Dedifferentiated amniotic fluid mesenchymal stem cell (primary cell): ENCODE measurements around the gene XPR1.
"Not testable (repeated sequence)": the region's sequence is repeated elsewhere in the genome, so short reads cannot be mapped to it uniquely, and the experiment has no call there.

Experiments
- DNase-seq: peaks from one replicate; pipeline ENCODE4 v3.0.0-alpha.2; 2016; ENCODE audit errors: extremely low spot score

The XPR1 gene

DNA sequence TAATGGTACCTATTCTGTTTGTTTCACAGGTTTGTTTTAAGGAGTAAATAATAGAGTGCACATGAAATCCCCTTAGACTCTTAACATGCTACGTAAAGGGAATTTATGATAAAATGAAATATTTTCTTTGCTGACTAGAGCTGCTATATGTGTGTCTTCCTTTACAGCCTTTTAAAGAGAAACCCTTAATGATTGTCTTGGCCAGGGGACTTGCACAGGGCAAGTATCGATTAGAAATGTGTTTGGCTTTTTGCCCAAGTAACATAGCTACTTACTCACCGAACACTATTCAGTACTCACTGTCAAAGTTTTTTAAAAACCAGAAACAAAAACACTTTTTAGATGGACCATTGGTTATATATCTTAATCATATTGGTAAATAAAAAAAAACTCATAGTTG lies 209.6 kb downstream of the XPR1 start:
- DNase-seq = no peak

DNA sequence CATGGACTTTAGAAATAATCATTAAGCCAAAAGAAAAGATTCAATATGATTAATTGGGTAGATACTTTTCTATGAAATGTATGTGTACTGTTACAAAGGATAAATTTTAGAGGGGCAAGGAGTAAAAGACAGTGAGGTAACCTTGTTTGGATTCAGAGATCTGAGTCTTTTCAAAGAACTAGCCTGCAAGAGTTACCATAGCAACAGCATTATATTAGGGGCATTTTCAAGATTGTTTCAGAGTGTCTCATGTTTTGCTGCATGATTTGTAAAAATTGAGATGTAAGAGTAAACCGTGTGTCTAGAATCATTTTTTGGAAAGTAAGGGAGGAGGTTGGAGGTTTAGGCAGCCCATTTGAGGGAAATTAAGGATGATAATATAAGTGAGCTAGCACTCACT lies 210.2 kb downstream of the XPR1 start:
- DNase-seq = peak; percentile 76

DNA sequence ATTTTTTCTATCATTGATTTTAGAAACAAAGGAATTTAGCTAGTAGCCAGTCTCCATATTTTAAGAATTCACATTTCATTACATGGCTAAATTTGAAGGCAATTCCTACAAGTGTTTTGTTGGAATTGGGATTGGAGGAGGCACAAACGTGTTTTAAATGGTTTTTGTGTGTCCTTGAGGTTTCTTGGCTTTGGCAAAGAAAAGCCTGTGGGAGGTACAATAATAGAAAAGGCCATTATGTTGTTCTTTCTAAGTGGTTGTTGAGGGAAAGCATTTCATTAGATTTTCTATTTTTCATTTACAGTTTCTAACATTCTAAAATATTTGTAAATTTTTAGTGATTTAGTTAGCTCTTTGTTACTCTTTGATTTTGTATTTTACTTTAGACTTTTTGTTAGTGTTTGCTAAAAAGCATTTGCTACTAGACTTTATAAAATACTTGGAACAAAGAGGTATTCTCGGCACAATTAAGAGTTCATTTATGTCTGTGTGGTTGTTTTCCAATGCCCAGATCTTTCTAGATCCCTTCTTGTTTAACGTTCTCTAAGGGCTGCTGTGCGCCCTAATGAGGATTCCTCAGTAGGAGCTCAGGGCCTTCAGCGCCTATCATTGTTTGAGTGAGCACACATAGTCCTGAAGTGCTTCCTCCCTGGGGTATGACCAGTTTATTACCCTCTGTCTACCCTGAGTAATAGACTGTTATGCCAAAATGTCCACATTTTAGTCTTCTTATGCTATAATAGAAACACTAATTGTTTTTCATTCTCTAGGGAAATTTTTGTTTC lies 210.9 kb downstream of the XPR1 start:
- no peak for DNase-seq

DNA sequence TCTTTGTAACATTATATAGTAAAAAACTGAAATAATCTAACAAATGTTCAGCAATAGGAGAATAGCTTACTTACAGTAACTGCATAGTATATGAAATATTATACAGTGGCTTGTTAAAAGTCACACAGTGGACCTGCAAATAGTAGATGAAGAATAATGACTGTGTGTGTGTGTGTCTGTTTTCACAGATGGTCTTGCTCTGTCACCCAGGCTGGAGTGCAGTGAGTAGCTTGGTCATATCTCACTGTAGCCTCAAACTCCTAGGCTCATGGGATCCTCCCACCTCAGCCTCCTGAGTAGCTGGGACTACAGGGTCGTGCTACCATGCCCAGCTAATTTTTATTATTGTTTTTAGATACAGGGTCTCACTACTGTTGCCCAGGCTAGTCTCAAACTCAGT lies 213.5 kb downstream of the XPR1 start:
- no peak for DNase-seq

DNA sequence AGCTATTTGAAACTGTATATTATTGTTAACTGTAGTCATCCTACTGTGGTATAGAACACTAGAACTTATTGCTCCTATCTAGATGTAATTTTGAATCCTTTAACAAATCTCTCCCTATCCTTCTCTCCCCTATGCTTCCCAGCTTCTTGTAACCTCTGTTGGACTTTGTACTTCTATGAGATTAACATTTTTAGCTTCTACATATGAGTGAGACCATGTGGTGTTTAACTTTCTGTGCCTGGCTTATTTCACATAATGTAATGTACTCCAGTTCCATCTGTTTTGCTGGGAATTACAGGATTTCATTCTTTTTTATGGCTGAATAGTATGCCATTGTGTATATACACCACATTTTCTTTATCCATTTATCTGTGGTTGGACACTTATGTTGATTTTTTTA lies 216.4 kb downstream of the XPR1 start:
- DNase-seq = no peak

DNA sequence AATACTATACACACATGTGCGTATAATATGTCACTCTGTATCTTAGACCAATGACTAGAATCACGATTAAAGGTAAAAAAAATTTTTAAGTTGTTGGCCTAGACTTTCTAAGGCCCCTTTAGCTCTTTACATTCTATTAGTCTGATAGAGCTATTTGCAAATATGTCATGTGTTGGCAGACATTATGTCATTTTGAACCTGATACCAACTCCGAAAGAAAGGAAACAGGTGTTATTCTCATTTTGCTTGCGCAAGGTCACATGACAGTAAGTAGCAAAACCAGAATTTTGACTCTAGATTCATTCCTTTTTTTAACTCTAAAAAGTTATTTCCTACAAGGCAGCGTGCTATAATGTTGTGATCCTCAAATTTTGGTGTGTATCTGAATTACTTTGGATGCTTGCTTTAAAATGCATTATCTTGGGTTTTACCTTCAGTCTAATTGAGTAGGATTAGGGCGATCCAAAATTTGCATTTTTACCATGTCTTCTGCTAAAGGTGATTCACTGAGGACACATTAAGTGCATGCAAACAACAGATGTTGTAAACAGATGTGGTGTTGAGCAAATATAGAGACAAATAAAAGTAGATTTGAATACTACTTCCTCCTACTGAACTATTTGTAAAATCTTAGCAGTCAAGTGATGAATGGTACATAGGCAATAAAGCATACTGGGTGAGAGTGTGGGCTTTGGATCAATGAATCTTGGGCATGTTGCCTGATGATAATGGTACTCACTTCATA lies 217.4 kb downstream of the XPR1 start:
- DNase-seq = no peak

DNA sequence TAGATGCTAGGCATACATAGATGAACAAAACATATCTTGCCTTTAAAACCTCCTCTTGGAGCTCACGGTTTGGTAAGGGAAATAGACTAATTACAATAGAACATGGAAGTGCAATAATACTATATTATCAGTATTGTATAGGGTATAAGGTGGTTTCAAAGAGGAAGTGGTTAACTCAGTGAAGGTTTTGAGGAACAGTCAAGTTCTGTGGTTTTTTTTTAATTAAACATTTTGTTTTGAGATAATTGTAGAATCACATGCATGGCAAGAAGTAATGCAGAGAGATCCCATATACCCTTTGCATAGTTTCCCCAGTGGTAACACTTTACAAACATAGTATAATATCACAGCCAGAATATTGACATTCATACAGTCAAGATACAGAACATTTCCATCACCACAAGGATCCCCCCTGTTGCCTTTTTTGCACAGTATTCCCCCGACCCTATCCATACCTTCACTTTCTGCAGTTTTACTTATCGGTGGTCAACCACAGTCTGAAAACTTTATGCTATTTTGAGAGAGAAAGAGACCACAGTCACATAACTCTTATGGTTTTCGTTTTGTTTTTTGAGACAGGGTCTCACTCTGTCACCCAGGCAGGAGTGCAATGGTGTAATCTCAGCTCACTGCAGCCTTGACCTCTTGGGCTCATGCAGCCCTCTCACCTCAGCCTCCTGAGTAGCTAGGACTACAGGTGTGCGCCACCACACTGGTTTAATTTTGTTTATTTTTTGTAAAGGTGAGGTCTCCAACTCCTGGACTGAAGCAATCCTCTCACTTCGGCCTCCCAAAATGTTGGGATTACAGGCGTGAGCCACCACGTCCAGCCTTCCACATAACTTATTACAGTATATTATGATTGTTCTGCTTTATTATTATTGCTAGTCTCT lies 220.4 kb downstream of the XPR1 start:
- no peak for DNase-seq

DNA sequence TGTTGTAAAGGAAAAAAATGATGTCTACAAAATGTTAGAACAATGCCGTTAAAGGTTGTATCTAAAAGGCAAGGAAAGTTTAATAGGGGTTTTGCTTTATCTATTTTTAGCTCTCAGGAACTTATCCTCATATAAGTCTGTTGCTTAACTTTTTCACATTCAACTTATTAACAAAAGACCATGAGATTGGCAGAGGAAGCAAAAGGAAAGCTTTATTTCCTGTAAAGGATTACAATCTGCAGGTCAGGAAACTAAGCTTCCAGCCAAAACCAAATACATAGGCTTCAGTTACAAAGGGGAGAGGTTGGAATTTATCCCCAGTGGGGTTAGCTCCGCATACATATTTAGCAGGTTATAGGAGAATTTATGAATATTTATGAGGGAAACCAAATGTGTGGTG lies 222.2 kb downstream of the XPR1 start:
- no peak for DNase-seq

DNA sequence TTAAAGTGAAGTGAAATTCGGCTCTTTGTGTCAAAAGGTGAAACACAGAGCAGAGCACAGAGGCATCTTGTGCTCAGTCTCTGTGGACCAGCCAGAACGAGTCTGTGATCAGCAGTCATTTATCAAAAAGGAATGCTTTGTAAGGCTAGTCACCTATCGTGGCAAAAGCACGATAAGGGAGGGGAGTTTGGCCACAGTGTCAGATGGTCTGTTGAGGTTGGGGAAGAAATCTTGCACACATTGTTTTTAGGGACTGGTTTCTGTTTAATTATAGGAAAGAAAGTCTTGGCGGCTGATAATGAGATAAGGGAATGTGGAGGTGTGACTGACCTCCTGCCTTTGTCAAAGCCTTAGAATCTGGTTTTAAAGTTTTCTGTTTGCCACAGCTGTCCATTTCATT lies 222.6 kb downstream of the XPR1 start:
- no peak for DNase-seq

DNA sequence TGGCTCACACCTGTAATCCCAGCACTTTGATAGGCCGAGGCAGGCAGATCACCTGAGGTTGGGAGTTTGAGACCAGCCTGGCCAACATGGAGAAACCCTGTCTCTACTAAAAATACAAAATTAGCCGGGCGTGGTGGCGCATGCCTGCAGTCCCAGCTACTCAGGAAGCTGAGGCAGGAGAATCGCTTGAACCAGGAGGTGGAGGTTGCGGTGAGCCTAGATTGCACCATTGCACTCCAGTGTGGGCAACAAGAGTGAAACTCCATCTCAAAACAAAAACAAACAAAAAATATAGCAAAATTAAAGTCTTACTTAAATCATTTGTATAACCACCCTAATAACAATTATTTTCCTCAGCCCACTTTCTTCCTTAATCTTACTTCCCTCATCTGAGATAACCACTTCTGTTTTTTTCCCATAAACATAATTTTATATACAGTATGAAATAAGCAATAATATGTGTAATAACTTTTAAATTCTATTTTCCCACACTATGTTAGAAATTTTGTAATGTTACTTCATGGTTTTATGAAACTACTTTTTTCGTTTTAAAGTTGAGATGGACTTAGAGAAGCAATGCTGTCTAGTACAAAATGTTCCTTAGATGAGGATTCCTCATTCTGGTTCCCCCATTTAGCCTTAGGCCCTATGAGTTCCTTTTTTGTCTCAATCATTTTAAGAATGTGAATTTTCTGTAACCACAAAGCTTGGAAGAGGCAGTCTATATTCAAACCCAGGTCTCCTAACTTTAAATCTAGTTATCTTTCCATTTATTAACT lies 226.3 kb downstream of the XPR1 start:
- not testable (repeated sequence) for DNase-seq

DNA sequence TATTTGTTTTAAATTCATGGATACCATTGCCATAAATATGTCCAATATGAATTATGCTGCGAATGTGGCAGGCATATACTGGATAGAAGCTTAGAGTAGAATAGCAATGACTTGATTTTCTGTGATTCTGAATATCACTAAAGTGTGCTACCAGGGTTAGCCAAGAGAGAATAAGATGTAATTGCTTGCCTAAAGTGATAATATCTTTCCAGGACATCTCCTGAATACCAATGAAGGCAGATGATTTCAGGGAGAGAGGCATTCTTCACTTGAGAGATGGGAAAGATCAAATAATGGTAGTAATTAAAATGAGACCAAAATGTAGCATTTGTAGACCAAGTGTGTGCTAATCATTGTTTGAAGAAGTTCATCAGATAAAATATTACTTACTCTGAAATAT lies 227.5 kb downstream of the XPR1 start:
- DNase-seq = no peak

DNA sequence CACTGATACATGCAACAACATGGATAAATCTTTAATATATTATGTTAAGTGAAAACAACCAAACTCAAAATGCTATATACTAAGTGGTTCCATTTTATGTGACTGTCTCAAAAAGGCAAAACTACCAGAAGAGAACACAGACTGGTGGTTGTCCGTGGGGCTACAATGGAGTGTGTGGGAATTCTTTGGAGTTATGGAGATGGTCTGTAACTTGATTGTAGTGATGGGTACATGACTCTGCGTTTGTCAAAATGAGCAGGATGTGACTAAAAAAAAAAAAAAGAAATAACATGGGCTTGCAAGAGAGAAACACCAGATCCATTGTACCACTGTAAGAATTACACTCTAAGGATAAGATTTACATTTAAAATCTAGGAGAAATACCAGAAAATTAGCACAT lies 228.7 kb downstream of the XPR1 start:
- DNase-seq = no peak

DNA sequence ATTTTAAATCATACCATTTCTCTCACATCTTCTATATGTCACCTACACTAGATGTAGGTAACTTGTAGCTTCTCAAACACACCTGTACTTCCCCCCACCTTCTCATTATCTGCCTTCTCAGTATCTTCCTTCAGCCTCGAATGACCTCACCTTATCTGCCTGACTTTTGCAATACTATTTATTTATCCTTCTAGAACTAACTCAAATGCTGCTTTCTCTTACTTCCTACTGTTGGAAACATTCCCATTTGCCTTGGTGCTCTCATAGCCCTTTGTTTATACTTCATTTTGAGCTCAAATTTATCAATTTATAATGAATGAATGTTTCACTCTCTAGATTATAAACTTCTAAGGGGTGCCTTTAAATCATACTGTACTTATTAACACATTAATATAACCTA lies 230.5 kb downstream of the XPR1 start:
- DNase-seq = no peak

DNA sequence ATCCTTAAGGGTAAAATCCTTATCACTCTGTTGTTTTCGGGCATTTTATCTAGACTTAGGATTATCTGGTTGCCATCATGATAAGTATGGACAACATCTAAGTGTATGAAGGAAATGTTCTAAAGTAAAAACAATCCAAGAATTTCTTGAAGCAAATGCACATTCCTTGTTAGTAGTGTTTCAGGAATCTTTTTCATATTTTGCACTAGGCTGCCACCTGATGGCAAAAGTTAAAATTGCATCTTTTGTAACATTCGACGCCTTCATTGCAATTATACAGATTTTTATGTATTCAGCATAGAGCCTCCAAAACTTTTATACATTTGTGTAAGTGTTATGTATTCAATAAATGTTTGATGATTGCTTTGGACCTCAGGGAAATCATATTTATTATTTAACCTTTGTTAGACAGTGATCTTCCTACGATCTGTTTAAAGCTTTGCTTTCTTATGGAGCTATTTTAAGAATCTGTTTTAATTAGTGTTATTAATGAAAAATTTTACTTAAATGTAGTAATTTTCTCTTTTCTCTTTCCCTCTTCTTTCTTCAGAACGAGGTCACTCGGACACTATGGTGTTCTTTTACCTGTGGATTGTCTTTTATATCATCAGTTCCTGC lies 231.4 kb downstream of the XPR1 start:
- DNase-seq = peak; percentile 77

DNA sequence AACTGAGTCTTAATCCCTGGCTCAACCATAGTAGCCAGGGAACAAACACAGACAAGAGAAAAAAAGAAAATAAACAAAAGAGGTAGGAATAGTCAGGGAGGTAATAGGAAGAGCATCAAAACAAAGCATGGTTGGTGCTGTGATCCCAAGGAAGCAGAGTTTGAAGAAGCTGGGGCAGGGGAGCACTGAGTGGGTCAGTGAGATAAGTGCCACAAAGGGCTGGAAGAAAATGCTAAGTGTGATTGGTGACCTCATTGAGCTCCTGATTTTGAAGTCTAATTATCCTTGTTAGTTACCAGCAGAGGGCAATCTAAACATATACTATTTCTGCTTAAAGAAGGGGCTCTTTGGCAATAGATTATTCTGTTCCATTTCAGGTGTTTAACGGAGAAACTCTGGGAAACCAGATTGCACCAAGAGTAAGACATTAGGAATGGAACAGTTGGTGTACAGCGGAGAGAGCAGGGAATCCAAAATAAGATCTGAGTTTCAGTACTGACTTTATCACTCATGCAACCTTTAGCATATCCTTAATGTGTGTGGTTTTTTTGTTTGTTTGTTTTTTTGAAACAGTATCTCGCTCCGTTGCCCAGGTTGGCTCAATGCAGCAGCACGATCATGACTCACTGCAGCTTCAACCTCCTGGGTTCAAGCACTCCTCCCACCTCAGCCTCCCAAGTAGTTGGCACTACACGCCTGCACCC lies 250.1 kb downstream of the XPR1 start:
- peak; percentile 61 for DNase-seq

DNA sequence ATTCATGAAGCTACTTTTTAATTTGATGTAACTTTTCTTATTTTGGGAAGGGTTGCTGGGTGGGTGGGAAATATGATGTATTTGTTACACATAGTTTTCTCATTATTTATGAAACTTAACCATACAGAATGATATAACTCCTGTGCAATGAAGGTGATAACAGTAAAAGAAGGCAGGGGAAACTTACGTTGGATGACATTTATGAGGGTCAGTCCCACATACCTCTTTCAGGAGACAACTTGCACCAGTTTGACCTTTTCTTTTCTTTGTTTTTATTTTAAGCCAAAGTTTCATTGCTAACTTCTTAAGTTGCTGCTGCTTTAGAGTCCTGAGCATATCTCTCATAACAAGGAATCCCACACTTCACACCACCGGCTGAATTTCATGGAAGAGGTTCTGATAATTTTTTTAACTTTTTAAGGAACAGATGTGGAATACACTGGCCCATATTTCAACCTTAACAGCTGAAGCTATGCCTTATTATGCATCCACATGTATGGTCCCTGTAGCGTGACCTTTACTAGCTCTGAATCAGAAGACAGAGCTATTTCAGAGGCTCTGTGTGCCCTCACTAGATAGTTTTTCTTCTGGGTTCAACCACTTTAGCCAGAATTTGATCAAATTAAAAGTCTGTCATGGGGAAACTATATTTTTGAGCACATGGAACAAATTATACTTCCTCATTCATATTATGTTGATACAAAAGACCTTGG lies 252.9 kb downstream of the XPR1 start:
- DNase-seq = no peak

DNA sequence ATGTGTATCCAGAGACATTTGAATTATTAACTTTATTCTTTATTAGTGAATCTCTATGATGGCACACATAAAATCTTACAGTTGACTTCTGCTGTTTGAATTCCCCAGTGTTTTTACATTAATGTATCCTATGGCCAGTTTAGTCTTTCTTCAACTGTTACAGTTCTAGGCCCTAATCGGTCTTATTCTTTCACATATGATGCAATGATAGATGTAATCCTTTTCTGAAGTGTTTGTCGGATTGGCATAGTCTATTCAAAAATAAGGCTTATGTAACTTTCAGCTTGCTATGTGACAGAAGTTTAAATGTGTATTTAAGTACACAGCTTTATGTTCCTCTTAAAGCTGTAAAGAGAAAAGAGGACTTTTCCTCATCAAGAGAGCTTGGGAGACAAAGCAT lies 254.5 kb downstream of the XPR1 start:
- DNase-seq = no peak

DNA sequence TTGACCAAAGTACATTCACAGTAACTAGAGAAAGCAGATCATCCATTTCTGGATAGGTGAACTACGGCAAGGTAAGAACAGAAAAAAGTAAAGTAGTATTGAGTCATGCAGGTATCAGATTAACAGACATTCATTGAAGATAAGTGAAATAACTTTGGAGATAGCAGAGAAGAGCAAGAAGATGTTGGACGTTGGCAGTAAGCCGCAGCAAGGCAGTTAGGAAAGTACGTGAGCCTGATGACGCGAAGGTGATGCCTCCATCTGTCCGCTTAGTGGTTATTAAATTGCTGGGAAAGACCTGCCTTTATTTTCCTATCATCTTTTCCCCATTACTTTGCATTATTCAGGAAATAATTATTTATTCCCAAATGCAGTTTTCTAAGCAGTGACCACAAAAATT lies 256.0 kb downstream of the XPR1 start:
- no peak for DNase-seq

DNA sequence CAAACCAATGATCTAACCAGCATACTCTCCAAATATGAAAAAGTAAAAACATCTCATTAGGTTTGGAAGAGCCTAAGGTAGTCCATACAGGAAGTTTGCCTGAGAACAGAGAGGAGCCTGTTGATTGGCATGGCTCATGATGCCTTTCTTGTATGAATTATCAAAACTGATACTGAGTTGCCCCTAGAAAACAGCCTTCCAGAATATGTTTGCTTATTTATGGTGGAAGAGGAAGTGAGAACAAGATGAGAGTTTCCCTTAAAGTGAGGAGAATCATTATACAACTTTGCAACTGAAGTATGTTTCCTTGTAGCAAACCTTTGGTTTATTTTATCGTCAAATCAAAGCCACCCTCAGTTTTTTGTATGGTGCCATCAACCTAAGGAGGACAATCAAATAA lies 257.0 kb downstream of the XPR1 start:
- DNase-seq = no peak

DNA sequence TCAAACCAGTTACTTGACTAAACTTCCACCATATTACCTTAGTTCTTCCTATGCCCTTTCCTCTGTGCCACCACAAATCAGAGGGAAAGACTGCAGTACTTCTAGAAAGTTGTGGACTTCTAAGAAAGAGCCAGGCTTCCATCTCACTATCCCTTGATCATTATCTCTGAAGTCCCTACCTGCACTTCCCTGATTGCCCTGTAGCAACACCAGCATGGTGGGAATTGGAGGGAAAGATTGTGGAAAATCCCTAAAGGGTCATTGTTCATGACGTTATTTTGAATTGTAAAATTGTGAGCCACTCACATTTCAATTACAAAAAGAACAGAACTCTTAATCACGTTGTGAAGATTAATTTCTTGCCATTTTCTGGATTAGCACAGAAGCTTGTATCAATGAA lies 257.5 kb downstream of the XPR1 start:
- DNase-seq = no peak
